Measurements from ENCODE around the gene FBN1.

DNA sequence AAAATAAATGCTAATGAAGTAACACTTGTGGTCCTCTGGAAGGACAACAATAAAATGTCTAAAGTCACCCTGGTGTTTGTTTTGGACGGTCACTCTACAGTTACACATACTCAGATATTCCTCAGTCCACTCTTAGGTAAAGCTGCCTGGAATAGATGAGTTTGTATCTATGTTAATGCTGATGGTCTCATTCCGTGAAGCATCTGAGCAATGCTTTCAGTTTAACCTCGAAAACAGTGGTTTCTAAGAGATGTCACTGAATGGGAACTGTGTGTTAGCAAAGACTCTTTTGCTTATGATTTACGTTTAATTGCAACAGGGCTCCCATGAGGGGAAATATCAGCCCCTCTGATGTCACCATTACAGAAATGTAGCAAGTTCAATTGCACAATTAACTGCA, 49.1 kb downstream of the FBN1 start:
- TF ChIP-seq, protein P1, sequence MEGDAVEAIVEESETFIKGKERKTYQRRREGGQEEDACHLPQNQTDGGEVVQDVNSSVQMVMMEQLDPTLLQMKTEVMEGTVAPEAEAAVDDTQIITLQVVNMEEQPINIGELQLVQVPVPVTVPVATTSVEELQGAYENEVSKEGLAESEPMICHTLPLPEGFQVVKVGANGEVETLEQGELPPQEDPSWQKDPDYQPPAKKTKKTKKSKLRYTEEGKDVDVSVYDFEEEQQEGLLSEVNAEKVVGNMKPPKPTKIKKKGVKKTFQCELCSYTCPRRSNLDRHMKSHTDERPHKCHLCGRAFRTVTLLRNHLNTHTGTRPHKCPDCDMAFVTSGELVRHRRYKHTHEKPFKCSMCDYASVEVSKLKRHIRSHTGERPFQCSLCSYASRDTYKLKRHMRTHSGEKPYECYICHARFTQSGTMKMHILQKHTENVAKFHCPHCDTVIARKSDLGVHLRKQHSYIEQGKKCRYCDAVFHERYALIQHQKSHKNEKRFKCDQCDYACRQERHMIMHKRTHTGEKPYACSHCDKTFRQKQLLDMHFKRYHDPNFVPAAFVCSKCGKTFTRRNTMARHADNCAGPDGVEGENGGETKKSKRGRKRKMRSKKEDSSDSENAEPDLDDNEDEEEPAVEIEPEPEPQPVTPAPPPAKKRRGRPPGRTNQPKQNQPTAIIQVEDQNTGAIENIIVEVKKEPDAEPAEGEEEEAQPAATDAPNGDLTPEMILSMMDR (IDR thresholded peaks at IDR 0.05): no peak
- TF ChIP-seq POLR2AphosphoS5 (IDR thresholded peaks at IDR 0.05): no peak
